ENCODE data around the gene FOXP1. TPM values are rescaled to one million over a fixed set of nuclear protein-coding genes. Genes with fewer than 3 reads are reported as not detected.

The FOXP1 gene
- total RNA-seq, 1 donor = 195 TPM

DNA sequence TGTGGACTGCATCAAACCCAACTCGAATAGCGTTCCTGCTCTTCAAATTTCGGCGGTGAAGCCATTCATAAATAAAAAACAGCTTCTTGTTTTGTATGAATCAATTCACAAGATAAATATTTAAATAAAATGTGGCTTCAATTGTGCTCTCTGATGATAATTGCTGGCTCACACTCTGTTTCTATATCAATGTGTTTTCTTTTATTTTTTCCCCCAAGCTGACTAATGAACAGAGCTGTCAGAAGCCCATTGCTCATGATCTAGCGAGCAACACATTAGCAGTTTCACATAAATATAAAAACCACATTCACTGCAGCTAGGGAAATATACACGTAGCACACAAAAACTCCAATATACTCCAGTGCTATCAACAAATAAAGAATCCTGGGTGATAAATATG lies 45.0 kb upstream of the FOXP1 start:
- Histone ChIP-seq H3K79me2 (ENCODE audit: insufficient read depth, low read length) (no peaks in the 10 kb centered on the region), H3K27ac (ENCODE audit: low read depth, low read length) (no peak overlapping the region), H3K4me1 (ENCODE audit: insufficient read depth, low read length) (peaks cover 3% of the 10 kb centered on the region), H3K9me3 (ENCODE audit: low read depth, low read length) (no peaks in the 10 kb centered on the region), H3K36me3 (ENCODE audit: insufficient read depth, low read length) (no peaks in the 10 kb centered on the region), H3K27me3 (ENCODE audit: insufficient read depth, low read length) (no peaks in the 10 kb centered on the region), H2AFZ (ENCODE audit: low read length) (no peak overlapping the region), H3K4me3 (ENCODE audit: insufficient read depth, low read length) (no peak overlapping the region), H4K20me1 (ENCODE audit: insufficient read depth, low read length) (no peaks in the 10 kb centered on the region), H3K4me2 (ENCODE audit: insufficient read depth, low read length) (no peak overlapping the region)
- no peak for DNase-seq (ENCODE audit: insufficient read length, low spot score, missing footprints)
- TF ChIP-seq, protein P1, sequence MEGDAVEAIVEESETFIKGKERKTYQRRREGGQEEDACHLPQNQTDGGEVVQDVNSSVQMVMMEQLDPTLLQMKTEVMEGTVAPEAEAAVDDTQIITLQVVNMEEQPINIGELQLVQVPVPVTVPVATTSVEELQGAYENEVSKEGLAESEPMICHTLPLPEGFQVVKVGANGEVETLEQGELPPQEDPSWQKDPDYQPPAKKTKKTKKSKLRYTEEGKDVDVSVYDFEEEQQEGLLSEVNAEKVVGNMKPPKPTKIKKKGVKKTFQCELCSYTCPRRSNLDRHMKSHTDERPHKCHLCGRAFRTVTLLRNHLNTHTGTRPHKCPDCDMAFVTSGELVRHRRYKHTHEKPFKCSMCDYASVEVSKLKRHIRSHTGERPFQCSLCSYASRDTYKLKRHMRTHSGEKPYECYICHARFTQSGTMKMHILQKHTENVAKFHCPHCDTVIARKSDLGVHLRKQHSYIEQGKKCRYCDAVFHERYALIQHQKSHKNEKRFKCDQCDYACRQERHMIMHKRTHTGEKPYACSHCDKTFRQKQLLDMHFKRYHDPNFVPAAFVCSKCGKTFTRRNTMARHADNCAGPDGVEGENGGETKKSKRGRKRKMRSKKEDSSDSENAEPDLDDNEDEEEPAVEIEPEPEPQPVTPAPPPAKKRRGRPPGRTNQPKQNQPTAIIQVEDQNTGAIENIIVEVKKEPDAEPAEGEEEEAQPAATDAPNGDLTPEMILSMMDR (IDR thresholded peaks at IDR 0.05; ENCODE audit: extremely low read depth, low read depth, low read length) = no peak

DNA sequence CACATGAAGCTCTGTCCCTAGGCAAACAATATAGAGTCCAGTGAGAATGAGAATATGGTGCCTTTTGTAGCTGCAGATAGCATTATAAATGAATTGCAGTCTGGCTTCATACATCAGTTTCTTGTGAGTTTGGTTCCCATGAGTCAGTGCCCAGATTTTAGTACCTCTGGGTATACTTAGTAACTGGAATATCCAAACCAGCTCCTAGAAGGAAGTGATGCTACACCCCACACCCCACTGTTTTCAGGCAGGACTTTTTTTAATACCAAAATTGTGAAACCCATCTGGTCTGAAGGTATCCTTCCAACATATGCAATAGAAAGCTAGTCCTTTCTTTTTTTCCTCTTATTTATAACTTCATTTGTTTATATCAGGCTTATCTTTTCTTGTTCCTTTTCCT lies 42.1 kb upstream of the FOXP1 start:
- no peak overlapping the region for H3K27ac ChIP-seq (ENCODE audit: low read depth, low read length)
- H2AFZ ChIP-seq (ENCODE audit: low read length) = no peak overlapping the region
- no peak for DNase-seq (ENCODE audit: insufficient read length, low spot score, missing footprints)
- H3K4me2 ChIP-seq (ENCODE audit: insufficient read depth, low read length) = no peak overlapping the region
- no peaks in the 10 kb centered on the region for H3K79me2 ChIP-seq (ENCODE audit: insufficient read depth, low read length)
- H3K4me1 ChIP-seq (ENCODE audit: insufficient read depth, low read length) = peaks cover 3% of the 10 kb centered on the region
- H4K20me1 ChIP-seq (ENCODE audit: insufficient read depth, low read length) = no peaks in the 10 kb centered on the region
- H3K36me3 ChIP-seq (ENCODE audit: insufficient read depth, low read length) = no peaks in the 10 kb centered on the region
- H3K4me3 ChIP-seq (ENCODE audit: insufficient read depth, low read length) = no peak overlapping the region
- TF ChIP-seq, protein P1 (IDR thresholded peaks at IDR 0.05; ENCODE audit: extremely low read depth, low read depth, low read length) = no peak
- H3K9me3 ChIP-seq (ENCODE audit: low read depth, low read length) = no peaks in the 10 kb centered on the region
- H3K27me3 ChIP-seq (ENCODE audit: insufficient read depth, low read length) = peaks cover 15% of the 10 kb centered on the region

DNA sequence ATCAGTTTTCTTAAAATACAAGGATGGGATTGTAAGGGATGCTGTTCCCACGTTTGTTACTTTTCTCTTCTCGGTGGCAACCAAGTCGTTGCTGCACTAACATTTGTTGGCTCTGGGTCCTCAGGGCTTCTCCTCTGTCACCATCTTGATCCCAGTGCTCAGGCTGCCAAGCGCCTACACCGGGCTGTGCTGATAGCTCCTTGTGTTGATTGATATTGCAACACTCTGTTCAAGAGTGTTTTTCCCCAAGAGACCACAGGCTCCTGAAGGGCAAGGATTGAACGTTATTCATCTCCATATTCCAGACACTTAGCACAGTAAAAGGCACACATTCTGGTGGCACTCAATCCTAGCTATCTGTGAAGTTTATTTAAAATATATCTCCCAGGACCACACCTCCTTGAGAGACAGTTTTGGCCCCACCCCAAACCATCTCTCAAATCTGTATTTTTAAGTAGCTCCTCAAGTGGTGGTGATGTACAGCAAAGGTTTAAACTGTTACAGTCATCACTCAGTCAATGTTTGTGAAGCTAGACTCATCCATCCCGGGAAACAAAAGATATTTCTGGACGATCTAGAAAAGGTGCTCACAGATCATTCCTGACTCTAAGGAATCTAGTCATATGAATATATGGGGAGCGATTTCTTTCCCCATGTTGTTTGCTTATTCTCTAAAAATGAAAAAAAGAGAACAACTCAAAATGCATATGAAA lies 38.5 kb upstream of the FOXP1 start:
- Histone ChIP-seq H3K4me3 (ENCODE audit: insufficient read depth, low read length) (no peak overlapping the region), H3K27me3 (ENCODE audit: insufficient read depth, low read length) (peaks cover 15% of the 10 kb centered on the region), H3K4me1 (ENCODE audit: insufficient read depth, low read length) (no peaks in the 10 kb centered on the region), H3K9me3 (ENCODE audit: low read depth, low read length) (no peaks in the 10 kb centered on the region), H3K79me2 (ENCODE audit: insufficient read depth, low read length) (no peaks in the 10 kb centered on the region), H3K4me2 (ENCODE audit: insufficient read depth, low read length) (no peak overlapping the region), H4K20me1 (ENCODE audit: insufficient read depth, low read length) (no peaks in the 10 kb centered on the region), H3K36me3 (ENCODE audit: insufficient read depth, low read length) (no peaks in the 10 kb centered on the region), H2AFZ (ENCODE audit: low read length) (no peak overlapping the region), H3K27ac (ENCODE audit: low read depth, low read length) (no peak overlapping the region)
- DNase-seq (ENCODE audit: insufficient read length, low spot score, missing footprints) = peak; percentile 46
- TF ChIP-seq, protein P1 (IDR thresholded peaks at IDR 0.05; ENCODE audit: extremely low read depth, low read depth, low read length) = no peak

DNA sequence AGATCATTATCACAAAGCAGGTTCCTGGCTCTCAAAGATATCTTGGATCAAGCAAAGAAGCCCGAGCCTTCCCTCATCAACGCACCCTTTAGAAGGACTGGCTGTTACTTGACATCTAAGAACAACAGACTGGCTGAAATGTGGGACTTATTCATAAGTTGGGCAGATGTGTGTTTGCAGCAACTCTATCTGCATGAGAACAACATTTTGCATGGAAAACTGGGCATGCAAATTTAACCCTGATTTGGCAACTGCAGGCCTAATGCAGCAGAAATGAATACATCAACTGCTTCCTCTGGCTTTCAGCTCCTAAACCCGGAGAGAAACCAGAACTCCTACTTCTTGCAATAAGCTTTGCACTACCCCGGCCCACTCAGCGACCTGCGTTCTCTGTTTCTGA lies 35.0 kb upstream of the FOXP1 start:
- TF ChIP-seq, protein P1 (IDR thresholded peaks at IDR 0.05; ENCODE audit: extremely low read depth, low read depth, low read length) = no peak
- H4K20me1 ChIP-seq (ENCODE audit: insufficient read depth, low read length) = no peaks in the 10 kb centered on the region
- no peak overlapping the region for H3K27ac ChIP-seq (ENCODE audit: low read depth, low read length)
- no peak for DNase-seq (ENCODE audit: insufficient read length, low spot score, missing footprints)
- no peak overlapping the region for H3K4me2 ChIP-seq (ENCODE audit: insufficient read depth, low read length)
- no peaks in the 10 kb centered on the region for H3K79me2 ChIP-seq (ENCODE audit: insufficient read depth, low read length)
- H3K27me3 ChIP-seq (ENCODE audit: insufficient read depth, low read length) = peaks cover 15% of the 10 kb centered on the region
- no peak overlapping the region for H3K4me3 ChIP-seq (ENCODE audit: insufficient read depth, low read length)
- no peaks in the 10 kb centered on the region for H3K4me1 ChIP-seq (ENCODE audit: insufficient read depth, low read length)
- H3K36me3 ChIP-seq (ENCODE audit: insufficient read depth, low read length) = no peaks in the 10 kb centered on the region
- no peak overlapping the region for H2AFZ ChIP-seq (ENCODE audit: low read length)
- no peaks in the 10 kb centered on the region for H3K9me3 ChIP-seq (ENCODE audit: low read depth, low read length)
